Effector memory CD8-positive, alpha-beta T cell (primary cell): ENCODE data around the gene DAPK1.

Experiments
- ATAC-seq: fragments of 150-1000 bp; cut with Tn5 transposase; replicated peaks from 2 replicates; pipeline ENCODE4 v1.10.0; 2021; ENCODE audit warnings: mild to moderate bottlenecking, moderate library complexity
- DNase-seq, 3 experiments: peaks; one replicate each; pipeline ENCODE4 v3.0.0; 2021
- H3K27ac Mint-ChIP-seq, 2 donors: one replicate each; pipeline ENCODE4 v1.8.0; 2022; ENCODE audit warnings: mild to moderate bottlenecking in 2 of 2, mixed read lengths in 2 of 2, moderate library complexity in 2 of 2
- H3K27me3 Mint-ChIP-seq, 2 donors: one replicate each; pipeline ENCODE4 v1.8.0; 2022; ENCODE audit warnings: mixed read lengths in 2 of 2
- H3K36me3 Mint-ChIP-seq: one replicate; pipeline ENCODE4 v1.8.0; 2022; ENCODE audit warnings: mild to moderate bottlenecking, moderate library complexity, mixed read lengths; ENCODE audit not compliant: insufficient read depth
- H3K4me1 Mint-ChIP-seq, 2 donors: one replicate each; pipeline ENCODE4 v1.8.0; 2022; ENCODE audit warnings: low read depth in 2 of 2, mixed read lengths in 2 of 2
- H3K4me3 Mint-ChIP-seq, 2 donors: one replicate each; pipeline ENCODE4 v1.8.0; 2022; ENCODE audit warnings: mild to moderate bottlenecking in 2 of 2, mixed read lengths in 2 of 2, moderate library complexity in 2 of 2
- H3K9me3 Mint-ChIP-seq, 2 donors: one replicate each; pipeline ENCODE4 v1.8.0; 2022; ENCODE audit warnings: mixed read lengths in 2 of 2

The DAPK1 gene

DNA sequence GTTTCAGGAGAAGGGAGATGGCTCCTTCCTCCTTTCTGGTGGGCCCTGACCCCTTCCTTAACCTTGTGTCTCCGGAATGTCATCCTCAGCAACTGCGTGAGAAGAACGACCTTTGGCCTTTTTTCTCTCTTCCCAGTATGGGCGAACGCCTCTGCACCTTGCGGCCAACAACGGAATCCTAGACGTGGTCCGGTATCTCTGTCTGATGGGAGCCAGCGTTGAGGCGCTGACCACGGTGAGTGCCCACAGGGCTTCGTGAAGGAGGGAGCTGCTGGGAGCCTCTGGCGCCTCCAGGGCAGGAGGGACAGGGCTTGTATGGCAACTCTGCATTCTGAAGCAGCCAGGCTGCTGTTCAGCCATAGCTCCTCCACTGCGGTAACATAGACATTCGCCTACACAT is 160.2 kb downstream of the DAPK1 start:
- Mint-ChIP-seq H3K36me3 (no peaks in the 10 kb centered on the region), H3K27me3 (peaks cover 0 to 22% of the 10 kb centered on the region in 2 donors), H3K9me3 (no peaks in the 10 kb centered on the region), H3K4me1 (no peaks in the 10 kb centered on the region), H3K27ac (no peak overlapping the region), H3K4me3 (no peak overlapping the region)
- no peak for DNase-seq
- ATAC-seq: no peak

DNA sequence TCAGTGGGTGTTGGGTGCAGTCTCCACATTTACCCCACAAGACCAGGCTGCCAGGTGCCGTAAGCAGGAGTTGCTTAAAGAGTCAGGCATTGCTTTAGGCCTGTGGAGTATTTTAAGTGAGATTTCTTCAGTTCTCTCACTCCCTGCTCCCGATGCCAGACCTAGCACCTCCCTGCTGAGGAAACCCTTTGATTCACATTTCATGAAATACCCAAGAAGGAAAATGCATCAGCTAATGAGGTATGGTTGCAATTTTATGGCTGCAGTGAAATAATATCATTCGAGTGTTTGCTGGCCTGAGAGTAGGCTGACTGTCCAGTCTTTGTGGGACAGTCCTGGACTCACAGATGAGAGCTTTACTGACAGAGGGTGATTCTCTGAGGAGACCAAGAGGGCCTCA is 160.8 kb downstream of the DAPK1 start:
- no peaks in the 10 kb centered on the region for H3K36me3 Mint-ChIP-seq
- no peak overlapping the region for H3K4me3 Mint-ChIP-seq
- no peak for DNase-seq
- H3K9me3 Mint-ChIP-seq: no peaks in the 10 kb centered on the region
- no peak for ATAC-seq
- H3K4me1 Mint-ChIP-seq: peaks cover 0 to 1% of the 10 kb centered on the region in 2 donors
- H3K27ac Mint-ChIP-seq: no peak overlapping the region
- peaks cover 0 to 23% of the 10 kb centered on the region in 2 donors for H3K27me3 Mint-ChIP-seq

DNA sequence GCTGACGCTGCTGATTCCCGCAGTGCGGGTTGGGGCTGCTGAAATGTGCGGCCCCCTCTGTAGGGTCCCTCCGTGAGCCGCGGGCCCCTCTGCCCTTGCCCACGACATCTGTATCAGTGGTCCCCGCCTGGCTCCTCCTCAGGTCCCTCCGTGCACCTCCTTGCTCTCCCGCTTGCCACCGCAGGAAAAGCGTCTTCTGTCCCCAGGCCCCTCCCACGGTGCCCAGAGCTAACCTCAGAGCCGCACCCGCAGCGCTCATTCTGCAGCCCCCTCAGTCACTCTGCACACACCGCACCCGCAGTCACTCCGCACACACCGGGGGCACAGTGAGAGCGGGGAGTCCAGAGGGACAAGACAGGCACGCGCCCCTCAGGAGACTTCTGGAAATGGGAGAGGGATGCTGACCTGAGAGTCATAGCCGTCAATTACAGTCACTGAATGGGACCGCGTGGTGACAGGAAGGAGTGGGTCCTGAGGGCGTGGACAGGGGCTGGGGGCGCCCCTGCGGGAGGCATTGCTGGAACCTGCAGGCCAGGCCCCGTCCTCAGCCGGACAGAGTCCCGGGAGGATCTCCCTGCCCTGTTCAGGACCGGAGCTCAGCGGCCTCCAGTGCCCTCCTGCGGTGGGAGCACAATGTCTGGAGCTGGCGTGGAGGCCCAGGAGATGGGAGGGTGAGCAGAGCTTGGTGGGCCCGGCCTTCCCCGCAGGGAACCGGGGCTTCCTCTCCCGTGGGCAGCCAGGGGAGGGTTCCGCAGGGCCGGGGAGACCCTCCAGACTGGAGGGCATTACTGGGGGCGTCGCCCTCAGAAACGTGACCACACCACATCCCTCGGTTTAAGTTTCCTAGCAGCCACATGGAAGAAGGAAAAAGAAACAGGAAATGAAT is 162.1 kb downstream of the DAPK1 start:
- no peak for DNase-seq
- no peak for ATAC-seq
- no peaks in the 10 kb centered on the region for H3K9me3 Mint-ChIP-seq
- H3K27me3 Mint-ChIP-seq: peaks cover 0 to 36% of the 10 kb centered on the region in 2 donors
- no peak overlapping the region for H3K4me3 Mint-ChIP-seq
- no peak overlapping the region for H3K27ac Mint-ChIP-seq
- H3K4me1 Mint-ChIP-seq: peaks cover 0 to 1% of the 10 kb centered on the region in 2 donors
- H3K36me3 Mint-ChIP-seq: peaks cover 2% of the 10 kb centered on the region

DNA sequence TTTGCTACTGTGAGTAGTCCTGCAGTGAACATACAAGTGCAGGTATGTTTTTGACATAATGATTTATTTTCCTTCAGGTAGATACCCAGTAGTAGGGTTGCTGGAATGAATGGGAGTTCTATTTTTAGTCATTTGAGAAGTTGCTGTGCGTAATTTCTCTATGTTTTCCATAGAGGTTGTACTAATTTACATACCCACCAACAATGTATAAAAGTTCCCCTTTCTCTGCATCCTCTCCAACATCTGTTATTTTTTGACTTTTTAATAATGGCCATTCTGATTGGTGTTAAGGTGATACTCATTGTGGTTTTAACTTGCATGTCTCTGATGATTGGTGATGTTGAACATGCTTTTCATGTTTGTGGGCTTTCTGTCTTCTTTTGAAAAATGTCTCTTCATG is 163.6 kb downstream of the DAPK1 start:
- Mint-ChIP-seq H3K4me1 (peaks cover 0 to 1% of the 10 kb centered on the region in 2 donors), H3K9me3 (no peaks in the 10 kb centered on the region), H3K27me3 (peaks cover 0 to 27% of the 10 kb centered on the region in 2 donors), H3K36me3 (peaks cover 2% of the 10 kb centered on the region), H3K4me3 (no peak overlapping the region), H3K27ac (no peak overlapping the region)
- no peak for ATAC-seq
- no peak for DNase-seq

DNA sequence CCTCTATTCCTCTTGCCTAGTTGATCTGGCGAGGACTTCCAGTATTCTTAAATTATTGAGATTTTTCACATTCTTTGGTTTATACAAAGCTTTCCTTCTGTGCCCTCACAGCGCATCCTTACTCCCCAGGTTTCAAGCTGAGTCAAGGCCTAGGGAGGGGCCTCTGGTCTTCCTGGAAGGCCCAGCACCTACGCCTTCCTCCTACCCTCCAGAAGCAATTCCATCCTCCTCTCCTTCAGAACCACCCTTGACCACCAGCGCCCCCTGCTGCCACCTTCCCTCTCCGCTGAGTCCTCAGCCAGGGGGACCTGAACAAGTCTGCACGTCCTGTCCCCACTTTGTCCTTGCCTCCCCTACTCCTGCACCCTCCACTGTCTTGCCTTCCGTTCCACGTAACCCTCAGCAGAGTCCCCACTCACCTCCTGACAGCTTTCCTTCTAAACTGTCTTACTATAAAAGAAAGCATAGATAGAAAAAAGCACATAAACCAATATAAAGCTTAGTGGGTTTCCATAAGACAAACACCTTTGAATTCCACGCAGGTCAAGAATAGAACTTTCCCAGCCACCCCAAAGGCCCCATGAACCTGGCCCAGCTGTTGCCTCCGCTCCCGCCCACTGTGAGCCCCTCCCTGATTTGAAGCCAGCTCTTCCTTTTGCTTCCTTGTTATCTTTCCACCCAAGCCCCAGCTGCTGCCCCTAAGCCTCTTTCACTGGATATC is 165.3 kb downstream of the DAPK1 start:
- Mint-ChIP-seq H3K27ac (no peak overlapping the region), H3K36me3 (peaks cover 2% of the 10 kb centered on the region), H3K4me3 (no peak overlapping the region), H3K27me3 (peaks cover 0 to 23% of the 10 kb centered on the region in 2 donors), H3K4me1 (peaks cover 0 to 1% of the 10 kb centered on the region in 2 donors), H3K9me3 (no peaks in the 10 kb centered on the region)
- DNase-seq: no peak
- ATAC-seq: no peak

DNA sequence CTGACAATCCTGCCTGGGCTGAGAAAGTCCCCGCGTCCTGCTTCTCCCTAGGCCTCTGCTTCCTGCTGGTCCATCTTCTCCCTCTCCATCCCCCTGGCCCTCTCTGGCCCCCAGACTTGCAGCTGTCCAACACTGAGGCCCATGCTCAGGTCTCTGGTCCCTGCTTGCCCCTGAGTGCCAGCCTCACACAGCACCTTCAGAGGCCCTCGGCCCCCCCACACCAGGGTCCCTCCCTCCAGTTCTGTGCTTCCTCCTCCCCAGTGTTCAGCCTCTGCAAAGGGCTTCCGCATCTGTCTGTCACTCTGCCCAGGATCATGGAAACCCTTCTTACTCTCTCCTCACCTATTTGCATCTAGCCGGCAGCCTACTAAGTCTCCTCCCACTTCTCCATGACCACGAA is 165.9 kb downstream of the DAPK1 start:
- ATAC-seq (no peak), DNase-seq (no peak)
- Mint-ChIP-seq H3K4me1 (peaks cover 0 to 1% of the 10 kb centered on the region in 2 donors), H3K36me3 (peaks cover 2% of the 10 kb centered on the region), H3K27ac (no peak overlapping the region), H3K27me3 (peaks cover 0 to 23% of the 10 kb centered on the region in 2 donors), H3K9me3 (no peaks in the 10 kb centered on the region), H3K4me3 (no peak overlapping the region)

DNA sequence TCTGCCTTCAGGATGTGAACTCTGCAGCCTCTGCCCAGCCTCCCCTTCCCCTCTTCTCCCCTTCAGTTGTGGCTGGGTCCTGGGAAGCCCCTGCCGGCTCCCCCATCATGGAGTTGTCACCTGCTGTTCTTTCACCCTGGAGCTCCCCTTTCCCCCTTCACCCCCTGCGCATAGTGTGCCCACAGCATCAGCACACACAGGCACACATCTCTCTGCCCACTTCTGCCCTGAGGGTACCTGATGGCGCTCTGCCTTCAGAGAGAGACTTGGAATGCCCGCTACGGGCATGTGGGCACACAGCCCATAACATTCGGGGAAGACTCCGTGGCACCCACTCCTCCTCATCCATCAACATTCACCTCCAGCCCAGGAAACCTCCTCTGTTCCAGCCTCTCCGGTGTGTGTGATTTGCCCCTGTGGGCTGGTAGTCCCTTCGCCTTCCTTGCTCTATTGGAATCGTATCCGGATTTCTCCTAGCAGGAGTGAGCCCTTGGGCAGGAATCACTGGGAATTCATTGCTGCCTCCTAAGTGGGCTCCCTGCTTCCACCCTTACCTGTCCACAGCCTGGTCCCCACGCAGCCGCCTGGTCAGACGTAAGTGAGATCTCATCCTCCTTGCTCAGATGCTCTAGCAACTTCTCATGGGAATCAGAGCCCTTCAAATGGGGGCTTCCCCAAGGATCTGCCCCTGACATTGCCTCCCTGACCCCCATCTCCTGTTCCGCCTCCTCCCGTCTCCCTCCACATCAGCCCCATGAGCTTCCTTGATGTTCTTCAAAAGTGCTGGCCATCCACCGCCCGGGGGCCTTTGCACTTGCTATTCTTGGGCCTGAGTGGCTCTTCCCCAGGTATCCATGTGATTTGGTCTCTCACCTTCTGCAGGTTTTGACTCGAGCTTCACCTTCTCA is 166.7 kb downstream of the DAPK1 start:
- peaks cover 2% of the 10 kb centered on the region for H3K36me3 Mint-ChIP-seq
- no peaks in the 10 kb centered on the region for H3K9me3 Mint-ChIP-seq
- H3K4me1 Mint-ChIP-seq: peaks cover 0 to 1% of the 10 kb centered on the region in 2 donors
- no peak overlapping the region for H3K27ac Mint-ChIP-seq
- H3K4me3 Mint-ChIP-seq: no peak overlapping the region
- ATAC-seq: no peak
- H3K27me3 Mint-ChIP-seq: peaks cover 0 to 23% of the 10 kb centered on the region in 2 donors
- no peak for DNase-seq

DNA sequence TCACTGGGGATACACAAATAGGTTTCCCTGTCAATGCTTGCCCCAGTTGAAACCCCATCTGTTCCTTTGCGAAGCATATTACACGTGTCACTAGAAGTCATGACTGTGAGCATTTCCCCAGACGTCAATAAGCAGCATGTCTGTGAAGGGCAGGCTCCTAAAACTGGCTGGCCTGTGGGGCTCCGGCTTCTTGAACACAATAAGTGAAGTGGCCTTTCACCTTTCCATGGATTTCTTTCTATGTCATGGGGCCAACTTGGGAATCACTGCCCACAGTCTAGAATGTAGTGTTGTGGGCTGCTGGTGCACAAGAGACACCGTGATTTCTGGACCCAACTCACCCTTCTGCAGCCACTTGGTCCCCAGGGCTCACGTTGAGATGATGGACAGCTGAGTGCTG is 167.8 kb downstream of the DAPK1 start:
- H3K4me3 Mint-ChIP-seq: no peak overlapping the region
- H3K4me1 Mint-ChIP-seq: peaks cover 0 to 1% of the 10 kb centered on the region in 2 donors
- ATAC-seq: no peak
- H3K27me3 Mint-ChIP-seq: peaks cover 0 to 23% of the 10 kb centered on the region in 2 donors
- no peak for DNase-seq
- H3K36me3 Mint-ChIP-seq: peaks cover 2% of the 10 kb centered on the region
- no peak overlapping the region for H3K27ac Mint-ChIP-seq
- H3K9me3 Mint-ChIP-seq: no peaks in the 10 kb centered on the region

DNA sequence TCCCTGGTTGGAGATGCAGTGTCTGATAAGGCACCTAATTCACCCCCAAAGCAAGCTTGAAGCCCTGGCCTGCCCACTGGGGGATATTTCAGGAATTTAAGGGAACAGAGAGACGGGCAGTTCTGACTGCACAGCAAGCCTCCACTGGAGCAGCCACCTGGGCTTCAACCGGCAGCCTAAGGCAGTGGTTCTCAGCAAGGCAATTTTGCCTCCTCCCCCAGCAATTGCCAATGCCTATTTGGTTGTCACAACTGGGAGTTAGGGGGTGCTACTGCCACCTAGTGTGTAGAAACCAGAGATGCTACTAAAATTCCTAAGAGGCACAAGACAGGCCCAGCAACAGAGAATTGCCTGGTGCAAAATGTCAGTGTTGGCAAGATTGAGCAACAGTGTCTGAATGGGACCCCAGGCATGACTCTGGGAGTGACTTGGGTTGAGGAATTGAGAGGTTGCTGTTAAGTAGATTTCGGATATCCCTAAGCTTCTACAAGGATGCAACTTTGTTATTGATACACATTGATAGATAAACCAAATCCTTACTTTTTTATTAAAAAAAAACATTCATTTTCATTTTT is 169.6 kb downstream of the DAPK1 start:
- Mint-ChIP-seq H3K9me3 (no peaks in the 10 kb centered on the region), H3K36me3 (peaks cover 2% of the 10 kb centered on the region), H3K27ac (no peak overlapping the region), H3K4me1 (peaks cover 0 to 1% of the 10 kb centered on the region in 2 donors), H3K4me3 (no peak overlapping the region), H3K27me3 (peaks cover 0 to 30% of the 10 kb centered on the region in 2 donors)
- ATAC-seq: no peak
- DNase-seq: no peak

DNA sequence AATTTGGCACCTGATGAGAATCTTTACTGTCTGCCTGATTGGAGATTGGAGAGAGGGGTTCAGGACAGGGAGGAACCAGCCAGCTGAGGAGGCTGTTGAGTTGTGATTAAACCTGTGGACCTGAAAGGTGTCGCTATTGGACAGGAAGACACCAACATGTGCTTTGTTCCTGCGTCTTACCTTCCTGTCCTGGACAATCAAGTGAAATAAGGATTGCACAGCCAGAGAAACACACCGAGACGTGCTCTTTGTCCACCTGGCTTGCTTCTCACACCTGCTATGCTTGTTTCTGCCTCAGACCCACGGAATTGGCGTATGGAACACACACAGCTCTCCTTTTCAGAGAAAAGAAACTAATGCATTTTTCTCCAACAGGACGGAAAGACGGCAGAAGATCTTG is 170.6 kb downstream of the DAPK1 start:
- Mint-ChIP-seq H3K36me3 (peaks cover 2% of the 10 kb centered on the region), H3K27ac (no peak overlapping the region), H3K4me3 (no peak overlapping the region), H3K4me1 (no peaks in the 10 kb centered on the region), H3K27me3 (peaks cover 2 to 32% of the 10 kb centered on the region in 2 donors), H3K9me3 (no peaks in the 10 kb centered on the region)
- no peak for ATAC-seq
- DNase-seq: no peak

DNA sequence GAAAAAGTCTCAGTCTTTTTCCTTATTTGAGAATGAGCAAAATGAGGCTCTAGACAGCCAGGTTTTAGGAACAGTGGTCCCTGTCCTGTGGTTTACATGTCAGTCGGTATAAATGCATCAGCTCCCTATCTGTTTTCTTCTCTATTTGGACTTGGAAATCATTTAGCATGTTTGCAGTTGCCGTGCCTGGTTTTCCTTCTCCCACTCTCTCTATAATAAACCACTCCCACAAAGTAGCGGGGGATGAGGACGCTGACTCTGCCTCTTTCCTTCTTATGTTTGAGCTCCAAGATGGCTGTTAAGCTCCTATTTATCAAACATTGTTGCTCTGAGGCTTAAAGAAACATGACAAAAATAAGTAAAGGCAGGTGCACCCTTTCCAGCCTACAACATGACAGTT is 171.1 kb downstream of the DAPK1 start:
- DNase-seq (no peak), ATAC-seq (no peak)
- Mint-ChIP-seq H3K27me3 (peaks cover 6 to 32% of the 10 kb centered on the region in 2 donors), H3K36me3 (peaks cover 2% of the 10 kb centered on the region), H3K4me1 (no peaks in the 10 kb centered on the region), H3K27ac (no peak overlapping the region), H3K9me3 (no peaks in the 10 kb centered on the region), H3K4me3 (no peak overlapping the region)

DNA sequence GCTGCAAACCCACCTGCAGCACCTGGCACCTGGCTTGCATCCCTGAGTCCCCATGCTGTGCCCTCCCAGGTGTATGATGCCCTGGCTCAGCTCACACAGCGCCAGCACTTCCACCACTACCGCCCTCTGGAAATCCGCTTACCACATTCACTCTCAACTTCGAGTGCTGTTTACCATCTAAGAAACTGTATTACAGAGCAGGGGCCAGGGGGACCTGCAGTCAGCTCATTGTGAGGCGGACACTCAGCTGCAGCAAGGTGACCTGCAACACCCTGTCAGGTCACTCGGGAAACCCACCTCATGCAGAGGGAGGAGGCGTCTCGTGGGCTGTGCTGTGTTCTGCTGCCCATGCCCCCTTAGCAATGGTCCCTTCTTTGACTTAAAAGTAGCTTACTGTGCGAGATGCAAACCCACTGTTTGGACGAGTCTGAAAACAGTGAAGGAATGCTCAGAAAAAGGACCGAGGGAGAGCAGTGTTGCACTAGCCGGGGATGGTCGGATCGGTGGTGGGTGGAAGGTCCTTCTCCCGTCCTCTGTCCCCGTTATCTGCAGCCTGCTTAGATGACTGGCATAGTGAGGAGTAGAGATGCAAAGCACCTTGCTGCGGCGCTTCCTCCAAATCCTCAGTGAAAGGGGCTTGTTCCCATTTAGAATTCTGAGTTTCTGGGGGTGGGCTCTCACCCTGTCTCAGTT is 173.1 kb downstream of the DAPK1 start:
- H3K4me1 Mint-ChIP-seq: no peaks in the 10 kb centered on the region
- H3K9me3 Mint-ChIP-seq: no peaks in the 10 kb centered on the region
- H3K4me3 Mint-ChIP-seq: no peak overlapping the region
- DNase-seq (no peak), ATAC-seq (no peak)
- no peaks in the 10 kb centered on the region for H3K36me3 Mint-ChIP-seq
- no peak overlapping the region for H3K27ac Mint-ChIP-seq
- peaks cover 6 to 31% of the 10 kb centered on the region in 2 donors for H3K27me3 Mint-ChIP-seq
